GM19452 (cell line): ENCODE results near the gene DNAH2.

Experiments
- ATAC-seq: cut with Tn5 transposase; IDR thresholded peaks from one replicate; pipeline ENCODE4 v1.9.1; 2021; ENCODE audit not compliant: unreplicated experiment

DNAH2 gene

DNA sequence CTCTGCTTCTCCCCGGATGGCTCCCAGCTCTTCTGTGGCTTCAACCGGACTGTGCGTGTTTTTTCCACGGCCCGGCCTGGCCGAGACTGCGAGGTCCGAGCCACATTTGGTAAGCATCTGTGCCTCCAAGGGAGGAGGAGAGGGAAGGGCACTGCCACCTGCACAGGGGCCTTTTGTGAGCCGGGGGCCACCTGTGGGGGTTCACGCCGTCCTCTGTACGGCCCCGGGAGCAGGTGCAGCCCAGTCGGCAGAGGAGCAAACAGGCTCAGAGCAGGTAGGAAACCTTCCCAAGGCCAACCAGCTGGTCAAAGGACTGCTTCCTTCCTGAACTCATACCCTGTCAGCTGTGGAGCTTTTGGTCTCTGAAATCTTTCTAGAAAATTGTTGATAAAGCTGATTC lies 15.9 kb upstream of the DNAH2 start:
- no peak for ATAC-seq

DNA sequence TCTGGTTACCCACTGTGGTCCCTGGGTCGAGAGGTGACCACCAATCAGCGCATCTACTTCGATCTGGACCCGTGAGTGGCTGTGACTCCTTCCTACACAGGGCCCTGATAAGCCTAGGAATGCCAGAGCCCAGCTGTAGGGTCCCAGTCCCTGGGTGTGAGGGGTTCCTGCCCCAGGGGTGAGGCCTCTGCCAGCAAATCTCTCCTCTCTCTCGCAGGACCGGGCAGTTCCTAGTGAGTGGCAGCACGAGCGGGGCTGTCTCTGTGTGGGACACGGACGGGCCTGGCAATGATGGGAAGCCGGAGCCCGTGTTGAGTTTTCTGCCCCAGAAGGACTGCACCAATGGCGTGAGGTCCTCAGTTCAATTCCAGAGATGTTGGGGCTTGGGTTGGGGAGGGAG lies 14.8 kb upstream of the DNAH2 start:
- no peak for ATAC-seq

DNA sequence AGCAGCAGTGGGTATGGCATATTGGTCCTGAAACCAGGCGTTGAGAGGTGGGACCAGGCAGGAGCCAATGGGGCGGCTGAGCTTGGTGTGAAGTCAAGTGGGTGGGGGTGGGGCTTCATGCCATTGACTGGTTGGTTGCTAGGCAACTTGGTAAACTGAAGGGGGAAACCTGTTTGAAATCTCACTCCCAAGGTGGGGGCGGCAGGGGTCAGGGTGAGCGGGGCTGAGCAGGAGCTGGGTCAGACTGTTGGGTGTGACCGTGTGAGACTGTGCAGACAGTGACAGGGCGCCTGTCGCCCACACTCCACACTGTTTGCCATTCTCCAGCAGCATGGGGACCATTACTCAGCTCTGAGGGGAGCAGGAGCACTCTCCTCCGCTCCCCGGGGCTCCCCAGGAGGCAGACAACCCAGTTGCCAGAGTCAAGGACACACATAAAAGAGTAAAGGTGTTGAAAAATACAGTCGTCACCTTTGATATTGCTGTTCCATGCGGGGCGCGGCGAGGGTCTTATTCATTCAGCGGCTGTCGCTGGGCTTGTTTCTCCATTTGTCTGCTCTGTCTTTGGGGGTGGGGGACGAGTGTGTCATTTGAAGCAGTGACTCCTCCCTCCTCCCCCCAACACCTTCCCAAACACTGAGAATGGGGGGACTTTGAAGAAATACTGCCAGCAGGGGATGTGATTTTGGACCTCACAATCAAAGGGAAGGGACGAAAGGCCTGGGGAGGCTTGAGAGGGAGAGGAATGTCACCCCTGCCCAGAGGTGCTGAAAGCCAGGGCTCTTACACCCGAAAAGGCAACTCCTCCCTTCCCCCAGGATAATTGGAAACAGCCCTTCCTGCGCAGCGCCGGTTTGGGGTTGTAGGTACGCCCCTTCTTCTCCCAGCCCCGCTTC lies 13.7 kb upstream of the DNAH2 start:
- no peak for ATAC-seq

DNA sequence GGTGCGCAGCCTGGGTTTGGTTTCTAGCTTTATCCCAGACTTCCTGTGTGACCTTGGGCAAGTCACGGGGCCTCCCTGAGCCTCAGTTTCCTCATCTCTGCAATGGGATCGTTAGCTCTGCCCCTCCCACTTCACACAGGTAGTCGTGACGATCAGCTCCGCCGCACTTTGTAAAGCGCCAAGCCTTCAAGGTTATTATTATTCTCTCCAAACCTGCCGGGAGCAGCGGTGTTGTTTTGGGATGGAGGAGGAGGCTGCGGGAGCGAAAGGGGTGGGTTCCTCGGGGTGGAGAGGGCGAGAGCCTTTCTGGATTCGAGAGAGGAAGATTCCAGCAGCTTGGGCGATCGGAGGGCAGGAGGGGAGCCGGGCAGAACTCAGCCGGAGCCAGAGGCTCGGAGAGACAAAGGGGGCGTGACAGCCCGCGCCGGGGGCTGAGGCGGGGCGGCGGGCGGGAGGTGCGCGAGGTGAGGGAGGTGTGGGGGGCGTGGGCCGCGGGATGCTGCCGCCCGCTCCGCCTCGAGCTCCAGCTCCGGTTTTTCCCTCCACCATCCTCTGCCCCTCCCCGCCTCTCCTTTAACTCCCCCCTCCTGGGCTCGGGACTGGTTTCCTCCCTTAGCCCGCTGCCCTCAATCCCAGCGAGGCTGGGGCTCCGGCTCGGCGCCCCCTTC lies 12.8 kb upstream of the DNAH2 start, which contains the start of gene EFNB3:
EFNB3 (plus strand) TSS at position 602 of the 668 bp plus-strand sequence. CDS start 397 bp downstream, outside the sequence.
- ATAC-seq = no peak

DNA sequence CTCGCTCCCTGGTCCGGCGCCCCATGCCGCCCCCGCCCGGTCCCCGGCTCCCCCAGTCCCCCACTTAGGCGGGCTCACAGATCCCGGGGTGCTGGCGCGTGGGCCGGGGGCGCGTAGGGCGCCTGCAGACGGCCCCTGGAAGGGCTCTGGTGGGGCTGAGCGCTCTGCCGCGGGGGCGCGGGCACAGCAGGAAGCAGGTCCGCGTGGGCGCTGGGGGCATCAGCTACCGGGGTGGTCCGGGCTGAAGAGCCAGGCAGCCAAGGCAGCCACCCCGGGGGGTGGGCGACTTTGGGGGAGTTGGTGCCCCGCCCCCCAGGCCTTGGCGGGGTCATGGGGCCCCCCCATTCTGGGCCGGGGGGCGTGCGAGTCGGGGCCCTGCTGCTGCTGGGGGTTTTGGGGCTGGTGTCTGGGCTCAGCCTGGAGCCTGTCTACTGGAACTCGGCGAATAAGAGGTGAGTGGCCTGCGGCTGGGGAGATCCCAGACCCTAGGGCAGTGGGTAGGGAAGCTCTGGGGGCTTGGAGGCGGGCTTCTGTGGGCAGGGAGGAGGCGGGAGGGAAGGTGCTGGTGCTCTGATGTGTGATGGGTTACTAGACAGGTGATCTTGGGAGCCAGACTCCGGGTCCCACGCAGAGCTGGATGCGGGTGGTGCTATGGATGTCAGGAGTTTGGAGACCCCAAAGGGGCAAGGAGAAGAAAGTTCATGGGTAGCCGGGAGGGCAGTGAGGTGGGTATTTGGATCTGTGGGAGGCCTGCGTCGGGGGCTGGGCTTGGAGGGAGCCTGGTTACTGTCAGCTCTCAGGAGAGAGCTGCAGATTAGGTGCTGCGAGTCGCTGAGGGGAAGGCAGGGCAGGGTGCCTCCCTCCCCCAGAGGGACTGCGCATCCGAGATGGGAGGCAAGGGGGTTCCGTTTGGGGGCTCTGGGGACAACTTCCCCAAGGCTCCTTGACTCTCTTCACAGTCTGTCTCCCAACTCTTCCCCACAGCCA lies 12.0 kb upstream of the DNAH2 start:
- no peak for ATAC-seq

DNA sequence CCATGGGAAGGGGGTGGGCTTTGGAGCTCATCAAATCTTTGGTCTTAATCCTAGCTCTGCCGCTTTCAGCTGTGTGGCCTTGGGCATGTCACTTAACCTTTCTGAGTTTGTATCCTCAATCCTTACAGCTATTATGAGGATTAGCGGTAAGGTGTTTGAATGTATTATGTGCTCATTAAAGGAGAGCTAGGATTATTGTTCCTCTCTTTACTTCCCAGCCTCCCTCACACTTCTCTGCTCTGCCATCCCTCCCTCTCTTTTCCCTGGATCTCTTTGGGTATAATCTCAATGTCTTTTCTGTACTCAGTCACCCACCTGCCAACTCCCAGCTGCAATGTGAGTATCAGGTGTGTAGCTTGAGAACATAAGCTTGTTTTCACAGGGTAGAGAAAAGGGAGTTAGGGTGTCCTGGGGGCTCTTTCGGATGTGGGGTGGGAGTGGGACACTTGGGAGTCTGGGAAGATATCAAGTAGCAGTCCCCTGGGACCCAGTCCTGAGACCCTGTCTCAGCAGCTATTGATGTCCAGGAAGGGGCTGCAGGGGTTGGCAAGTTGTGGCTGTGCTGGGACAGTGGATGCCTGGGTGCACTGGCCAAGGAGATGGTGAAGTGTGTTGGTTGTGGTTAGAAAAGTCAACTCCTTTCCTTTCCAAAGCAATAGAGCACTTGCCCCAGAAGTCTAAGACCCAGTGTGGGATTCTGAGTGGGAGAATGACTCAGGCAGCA lies 10.8 kb upstream of the DNAH2 start:
- no peak for ATAC-seq

DNA sequence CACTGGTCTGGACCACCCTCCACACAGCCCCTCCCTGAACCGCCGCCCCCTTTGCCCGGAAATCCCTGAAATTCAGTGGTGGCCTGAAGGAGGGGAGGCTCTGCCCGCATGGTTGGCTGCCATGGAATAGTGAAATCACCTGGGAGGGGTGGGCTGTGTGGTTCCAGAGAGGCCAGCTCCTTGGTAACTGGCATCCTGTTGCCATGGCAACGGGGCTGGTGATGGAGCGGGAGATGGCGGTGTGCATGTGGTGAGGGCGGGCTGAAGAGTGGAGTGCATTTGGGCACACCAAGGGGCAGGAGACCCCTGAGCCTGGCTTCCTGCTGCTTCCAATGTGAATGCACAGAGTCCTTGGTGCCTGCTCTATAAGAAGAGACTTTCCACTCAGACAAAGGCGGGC lies 10.1 kb upstream of the DNAH2 start:
- no peak for ATAC-seq

DNA sequence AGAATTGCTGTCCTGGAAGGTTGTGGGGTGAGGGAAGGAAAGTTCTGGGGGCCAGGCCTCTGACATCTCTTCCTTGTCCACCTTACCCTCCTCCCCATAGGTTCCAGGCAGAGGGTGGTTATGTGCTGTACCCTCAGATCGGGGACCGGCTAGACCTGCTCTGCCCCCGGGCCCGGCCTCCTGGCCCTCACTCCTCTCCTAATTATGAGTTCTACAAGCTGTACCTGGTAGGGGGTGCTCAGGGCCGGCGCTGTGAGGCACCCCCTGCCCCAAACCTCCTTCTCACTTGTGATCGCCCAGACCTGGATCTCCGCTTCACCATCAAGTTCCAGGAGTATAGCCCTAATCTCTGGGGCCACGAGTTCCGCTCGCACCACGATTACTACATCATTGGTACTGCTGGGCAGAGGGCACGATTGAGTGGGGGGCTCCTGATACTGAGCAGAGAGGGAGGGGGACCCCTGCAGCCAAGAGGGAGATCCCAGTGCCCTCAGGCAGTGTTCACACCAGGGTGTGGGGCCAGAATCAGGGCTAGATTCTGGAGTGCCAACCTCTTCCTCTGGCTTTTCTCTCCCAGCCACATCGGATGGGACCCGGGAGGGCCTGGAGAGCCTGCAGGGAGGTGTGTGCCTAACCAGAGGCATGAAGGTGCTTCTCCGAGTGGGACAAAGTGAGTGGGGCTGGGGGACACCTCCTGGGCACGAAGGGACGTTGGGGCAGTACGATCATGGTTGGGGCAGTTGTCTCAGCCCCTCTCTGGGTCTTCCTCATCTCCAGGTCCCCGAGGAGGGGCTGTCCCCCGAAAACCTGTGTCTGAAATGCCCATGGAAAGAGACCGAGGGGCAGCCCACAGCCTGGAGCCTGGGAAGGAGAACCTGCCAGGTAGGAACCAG lies 9.4 kb upstream of the DNAH2 start:
- ATAC-seq = no peak

DNA sequence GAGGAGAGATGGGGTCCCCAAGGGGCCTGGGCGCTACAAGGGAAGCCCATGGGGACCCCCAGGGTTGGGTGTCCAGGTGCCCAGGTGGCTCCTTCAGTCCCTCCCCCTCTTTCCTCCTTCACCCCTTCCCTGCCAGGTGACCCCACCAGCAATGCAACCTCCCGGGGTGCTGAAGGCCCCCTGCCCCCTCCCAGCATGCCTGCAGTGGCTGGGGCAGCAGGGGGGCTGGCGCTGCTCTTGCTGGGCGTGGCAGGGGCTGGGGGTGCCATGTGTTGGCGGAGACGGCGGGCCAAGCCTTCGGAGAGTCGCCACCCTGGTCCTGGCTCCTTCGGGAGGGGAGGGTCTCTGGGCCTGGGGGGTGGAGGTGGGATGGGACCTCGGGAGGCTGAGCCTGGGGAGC lies 8.5 kb upstream of the DNAH2 start:
- ATAC-seq = no peak

DNA sequence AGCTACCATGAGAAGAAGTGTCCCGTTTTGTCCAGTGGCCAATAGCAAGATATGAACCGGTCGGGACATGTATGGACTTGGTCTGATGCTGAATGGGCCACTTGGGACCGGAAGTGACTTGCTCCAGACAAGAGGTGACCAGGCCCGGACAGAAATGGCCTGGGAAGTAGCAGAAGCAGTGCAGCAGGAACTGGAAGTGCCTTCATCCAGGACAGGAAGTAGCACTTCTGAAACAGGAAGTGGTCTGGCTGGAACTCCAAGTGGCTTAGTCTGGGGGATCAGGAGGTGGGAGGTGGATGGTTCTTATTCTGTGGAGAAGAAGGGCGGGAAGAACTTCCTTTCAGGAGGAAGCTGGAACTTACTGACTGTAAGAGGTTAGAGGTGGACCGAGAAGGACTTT lies 7.2 kb upstream of the DNAH2 start:
- no peak for ATAC-seq

DNA sequence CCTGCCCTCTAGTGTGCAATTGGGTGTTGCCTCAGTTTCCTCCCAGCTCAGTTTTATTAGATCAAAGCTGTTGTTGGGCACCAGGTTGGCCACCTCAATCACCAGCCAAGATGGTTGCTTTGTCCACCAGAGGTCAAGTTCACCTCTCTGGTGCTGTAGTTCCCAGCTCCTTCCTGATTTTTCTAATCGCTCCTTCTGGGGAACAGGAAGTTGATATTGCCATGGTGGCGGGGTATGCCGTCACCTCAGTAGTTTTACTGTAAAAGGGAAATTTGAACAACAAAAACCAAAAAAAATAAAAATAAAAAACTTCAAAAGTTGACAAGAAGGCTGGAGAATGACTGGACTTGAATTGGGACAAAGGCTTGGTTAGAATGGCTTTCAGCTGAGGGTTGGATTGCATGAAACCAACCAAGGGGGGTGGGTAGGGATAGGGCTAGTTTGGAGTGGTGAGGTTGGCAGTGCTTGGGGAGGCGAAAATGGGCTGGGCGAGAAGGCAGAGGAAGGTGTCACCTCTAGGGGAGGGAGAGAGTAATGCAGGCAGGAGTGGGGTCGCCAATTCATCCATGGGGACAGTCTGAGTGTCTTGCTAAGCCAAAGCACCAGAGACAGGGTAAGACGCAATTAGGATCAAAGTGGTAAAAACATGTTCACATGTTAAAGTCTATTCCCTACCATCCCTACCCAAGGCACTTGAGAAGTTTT lies 6.3 kb upstream of the DNAH2 start:
- ATAC-seq = no peak

DNA sequence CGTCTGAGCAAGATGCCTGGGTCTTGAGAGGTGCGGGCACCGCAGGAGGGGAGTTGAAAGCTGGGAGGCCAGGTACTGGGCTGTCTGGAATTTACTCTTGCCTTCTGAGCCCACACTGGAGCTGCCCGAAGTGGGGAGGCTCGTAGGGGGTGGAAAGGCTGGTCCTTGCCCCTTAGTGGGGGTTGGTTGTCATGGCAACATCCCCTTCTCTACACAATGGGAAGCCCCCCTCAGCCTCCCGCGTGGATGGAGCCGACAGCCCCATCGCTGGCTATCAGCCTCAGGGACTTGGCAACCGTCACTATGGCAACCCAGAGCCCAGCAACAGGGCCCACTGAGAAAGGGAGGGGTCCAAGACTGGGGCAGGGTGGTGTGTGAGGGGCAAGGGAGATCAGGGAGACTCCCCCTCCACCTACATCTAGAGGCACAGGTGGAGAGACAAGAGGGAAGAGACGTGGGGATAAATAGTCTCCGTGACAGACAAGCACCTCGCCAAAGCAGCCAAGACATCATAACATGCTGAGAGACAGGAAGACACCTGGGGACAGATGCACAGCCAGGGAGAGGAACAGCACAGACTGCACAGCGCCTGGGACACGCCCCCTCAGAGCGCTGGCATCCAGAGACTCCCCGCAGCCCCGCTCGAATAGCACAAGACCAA lies 5.3 kb upstream of the DNAH2 start:
- no peak for ATAC-seq

DNA sequence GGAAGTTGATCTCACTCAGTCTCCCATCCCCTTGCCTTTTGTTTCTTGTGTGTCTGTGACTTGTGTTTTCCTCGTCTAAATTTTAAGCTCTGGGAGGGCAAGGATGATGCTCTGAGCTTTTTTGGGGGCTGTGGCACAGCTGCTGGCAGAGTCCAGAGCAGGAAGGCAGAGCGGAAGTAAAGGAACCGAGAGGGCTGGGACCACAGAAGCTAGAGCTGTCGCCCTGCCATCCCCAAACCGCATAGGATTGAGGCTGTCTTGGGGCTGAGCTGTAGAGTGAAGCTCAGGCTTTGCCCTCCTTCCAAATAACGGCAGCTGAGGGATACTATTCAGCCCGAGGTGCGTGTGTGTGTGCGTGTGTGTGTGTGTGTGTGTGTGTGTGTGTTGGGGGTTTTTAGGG lies 3.8 kb upstream of the DNAH2 start:
- ATAC-seq = no peak

DNA sequence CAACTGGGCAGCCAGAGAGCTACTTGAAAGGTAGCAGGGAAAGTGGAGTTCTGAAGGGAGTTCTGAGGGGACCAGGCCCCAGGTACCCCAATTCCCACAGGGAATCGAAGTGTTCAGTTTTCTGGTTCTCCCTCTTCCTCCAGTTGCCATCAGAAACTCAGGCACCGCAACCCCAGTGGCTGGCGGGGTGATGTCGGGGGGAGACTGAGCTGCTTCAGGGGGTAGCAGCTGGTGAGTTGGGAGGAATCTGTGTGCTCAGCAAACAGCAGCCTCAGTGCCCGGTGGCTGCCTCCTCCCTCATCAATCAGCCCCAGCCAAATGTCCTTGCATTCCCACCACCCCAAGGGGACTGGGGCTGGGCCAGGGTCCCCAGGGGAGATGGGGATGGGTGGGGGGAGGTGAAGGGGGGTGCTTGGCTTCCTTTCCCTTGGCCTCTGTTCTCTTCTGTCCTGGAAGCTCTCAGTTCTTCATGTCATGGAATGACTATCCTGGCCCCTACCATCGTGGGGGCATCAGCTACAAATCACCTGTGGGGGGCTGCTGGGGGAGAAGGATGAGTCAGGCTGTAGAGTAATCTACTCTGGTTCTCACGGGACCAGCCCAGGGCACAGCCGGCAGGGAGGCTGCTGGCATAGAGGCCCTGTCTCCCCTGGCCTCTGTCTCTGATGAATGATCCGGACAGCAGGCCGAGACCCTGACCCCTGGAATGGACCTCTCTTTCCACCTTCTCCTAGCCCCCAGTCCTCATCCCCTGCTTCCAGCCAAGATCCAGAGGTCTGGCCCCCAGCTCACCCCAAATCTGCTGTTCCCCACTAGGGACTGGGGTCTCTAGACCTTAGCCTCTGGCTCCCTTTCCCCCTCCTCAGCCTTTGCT lies 2.6 kb upstream of the DNAH2 start:
- no peak for ATAC-seq

DNA sequence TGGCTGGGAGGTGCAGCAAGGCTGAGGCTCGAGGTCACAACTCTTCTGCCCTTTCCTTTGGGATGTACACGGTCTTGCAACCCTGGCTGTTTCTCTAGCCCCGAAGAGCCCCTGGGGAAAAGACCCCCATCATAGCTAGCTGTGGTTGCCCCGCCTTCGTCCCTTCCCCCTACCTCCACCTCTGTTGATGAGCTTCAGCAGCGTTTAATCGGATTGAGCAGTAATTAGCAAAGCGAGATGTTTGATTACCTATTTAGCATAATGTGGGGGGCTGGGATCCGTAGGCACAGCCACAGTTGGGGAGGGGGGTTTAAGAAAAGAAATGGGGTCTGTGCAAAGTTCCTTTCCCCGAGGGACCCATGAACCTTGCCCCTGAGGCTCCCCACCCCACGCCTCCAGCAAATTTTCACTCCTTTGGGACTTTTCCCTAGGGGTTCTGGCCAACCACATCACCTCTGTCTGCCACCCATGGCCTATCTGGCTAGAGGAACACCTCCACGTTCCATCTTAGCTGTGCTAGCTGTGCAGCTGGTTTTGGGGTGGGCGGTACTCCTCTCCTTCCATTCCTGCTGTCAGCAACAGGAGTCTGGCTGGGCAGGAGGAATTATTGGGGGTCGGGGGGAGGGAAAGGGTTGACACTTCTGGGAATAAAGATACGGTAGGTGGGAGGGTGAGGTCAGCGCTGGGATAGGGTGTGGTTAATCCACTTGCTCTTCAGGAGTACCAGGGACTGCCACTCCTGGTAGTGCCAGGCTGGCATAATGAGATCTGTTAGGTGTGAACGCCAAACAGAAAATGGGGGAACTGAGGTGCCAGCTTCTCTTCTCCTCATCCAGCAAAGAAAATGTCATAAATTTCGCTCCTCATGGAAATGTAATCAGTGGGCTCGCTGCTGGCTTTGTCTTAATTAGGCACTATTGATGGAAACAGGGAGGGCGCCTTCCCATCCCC lies 1.3 kb upstream of the DNAH2 start:
- ATAC-seq = no peak

DNA sequence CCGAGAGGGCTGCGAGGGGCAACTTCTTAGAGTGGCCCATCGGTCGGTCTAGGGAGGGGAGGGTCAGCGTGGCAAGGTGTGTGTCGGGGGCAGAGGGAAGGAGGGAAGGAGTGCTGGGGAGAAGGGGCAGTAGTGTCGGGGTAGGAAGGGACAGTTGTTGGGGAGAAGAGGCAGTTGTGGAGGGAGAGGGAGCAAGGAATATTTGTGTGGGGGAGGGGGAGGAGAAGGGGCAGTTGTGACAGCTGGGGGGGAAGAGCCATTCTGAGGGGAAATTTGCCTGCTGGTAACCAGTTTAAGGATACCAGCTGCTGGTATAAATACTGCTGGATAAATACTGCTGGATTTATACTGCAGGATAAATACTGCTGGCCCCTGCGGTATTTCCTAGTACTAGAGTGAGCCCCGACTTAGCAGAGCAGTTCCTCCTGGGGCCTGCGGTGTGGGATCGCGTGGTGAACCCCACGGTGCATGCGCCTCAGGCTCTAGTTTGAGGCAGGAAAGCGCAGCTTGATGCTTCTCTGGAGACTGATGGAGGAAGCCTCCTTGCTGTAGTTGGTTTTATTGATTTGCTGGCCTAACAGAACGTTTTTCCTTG lies 309 bp downstream of the DNAH2 start:
- no peak for ATAC-seq
